CD4-positive, alpha-beta T cell treated with Interleukin-17A for 4 hours (primary cell): ENCODE results near the gene OR10A6.

ENCODE experiments used
- DNase-seq: peaks from one replicate; pipeline ENCODE4 v3.0.0-alpha.2; 2020; ENCODE audit warnings: mixed read lengths

Gene OR10A6

DNA sequence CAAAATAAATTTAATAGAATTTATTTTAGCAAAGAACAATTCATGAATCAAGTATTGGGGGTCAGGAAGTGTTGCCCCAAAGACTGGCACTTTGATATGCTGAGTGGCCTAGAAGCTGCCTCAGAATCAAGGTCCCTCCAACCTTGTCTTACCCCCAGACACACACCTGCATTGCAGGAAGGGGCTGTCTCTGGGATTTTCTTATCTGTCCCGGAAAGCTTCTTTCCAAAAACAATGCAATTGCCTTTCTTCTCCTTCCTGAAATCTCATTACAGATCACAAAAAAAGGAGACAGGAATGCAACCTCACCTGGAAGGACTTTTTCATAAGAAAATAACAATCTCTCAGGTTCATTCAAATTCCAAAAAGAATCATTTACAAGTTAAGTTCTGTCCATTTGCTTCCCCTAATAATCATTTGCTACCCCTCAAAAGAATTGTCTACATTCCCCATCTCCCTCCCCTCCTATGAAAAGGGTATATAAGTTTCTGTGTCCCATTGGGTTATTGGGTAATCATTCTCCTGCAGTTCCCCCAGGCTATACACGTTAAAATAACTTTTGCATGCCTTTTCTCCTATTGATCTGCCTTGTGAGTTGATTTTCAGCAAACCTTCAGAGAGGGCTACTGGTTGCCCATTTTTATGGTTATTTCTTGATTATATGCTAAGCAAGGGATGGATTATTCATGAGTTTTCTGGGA is 21.3 kb downstream of the OR10A6 start:
- DNase-seq = no peak

DNA sequence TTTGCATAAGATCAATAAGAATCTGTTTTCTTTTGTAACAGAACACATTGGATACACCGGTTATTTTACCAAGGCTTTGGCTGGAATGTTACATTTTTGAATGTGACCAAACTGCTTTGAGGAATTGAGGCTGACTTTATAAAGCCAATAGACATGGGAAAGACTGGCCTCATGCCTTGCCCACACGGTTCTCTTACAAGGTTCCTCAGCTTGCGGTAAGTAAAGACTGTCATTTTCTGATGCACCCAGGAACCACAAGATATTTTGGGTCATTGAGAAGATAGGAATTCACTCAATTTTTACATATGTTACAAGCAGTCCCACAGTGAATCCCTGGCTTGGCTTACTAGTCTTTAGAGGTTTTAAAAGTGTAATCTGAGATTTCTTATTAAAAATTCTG is 23.9 kb downstream of the OR10A6 start:
- DNase-seq = no peak

DNA sequence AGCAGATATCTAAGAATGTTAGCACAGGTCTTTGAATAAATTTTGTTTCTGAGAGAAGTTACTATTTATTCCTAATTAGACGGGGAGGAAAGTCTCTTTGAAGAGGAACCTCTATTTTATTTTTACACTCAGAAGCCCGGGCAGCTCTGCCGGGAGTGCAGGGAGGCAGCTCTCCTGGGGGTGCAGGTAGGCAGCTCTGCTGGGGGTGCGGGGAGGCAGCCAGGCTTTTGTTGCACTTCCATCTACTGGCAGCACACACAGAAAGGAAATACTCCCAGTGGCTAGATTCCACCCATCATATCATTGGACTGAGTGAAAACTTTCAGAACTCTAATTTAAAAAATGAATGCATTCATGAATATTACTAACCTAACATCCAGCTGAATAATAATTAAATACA is 24.6 kb downstream of the OR10A6 start:
- DNase-seq = no peak

DNA sequence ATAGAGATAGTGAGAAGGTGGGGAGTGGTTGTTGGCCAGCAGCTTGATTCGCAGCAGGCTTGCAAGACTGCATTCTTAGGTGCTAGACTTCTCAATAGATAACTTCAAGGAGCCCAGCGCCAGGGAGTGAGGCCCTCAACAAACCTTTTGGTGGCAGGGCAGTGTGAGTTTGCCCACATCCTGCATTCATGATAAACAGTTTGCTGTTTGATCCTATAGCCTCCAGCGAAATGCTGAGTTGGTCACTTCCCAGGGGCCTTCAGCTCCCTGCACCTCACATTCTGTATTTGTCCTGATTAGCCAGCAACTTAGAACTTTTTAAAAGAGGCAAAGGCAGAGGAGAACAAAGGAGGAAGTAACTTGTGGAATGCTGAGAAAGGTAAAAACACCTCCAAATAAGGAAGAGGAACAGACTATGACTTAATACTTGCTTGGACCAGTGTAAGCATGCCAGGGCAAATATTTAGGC is 25.1 kb downstream of the OR10A6 start:
- no peak for DNase-seq

DNA sequence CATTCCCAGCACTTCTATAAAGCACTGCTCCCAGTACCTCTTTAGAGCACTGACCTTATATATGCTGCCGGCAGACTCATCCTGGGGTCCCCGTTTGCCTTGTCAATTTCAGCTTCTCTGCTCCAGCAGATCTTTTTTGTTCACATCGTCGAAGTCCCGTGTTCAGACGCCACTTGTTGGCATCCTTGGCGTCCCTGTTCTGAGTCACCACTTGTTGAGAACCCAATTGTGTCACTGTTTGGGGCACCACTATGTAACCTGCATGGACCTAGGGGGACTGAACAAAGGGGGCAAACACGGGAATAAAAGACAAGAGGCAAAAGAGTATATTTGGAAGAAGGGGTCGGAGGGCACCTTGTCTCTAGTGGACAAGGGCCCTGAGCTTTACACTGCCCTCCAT is 25.5 kb downstream of the OR10A6 start:
- DNase-seq = no peak

DNA sequence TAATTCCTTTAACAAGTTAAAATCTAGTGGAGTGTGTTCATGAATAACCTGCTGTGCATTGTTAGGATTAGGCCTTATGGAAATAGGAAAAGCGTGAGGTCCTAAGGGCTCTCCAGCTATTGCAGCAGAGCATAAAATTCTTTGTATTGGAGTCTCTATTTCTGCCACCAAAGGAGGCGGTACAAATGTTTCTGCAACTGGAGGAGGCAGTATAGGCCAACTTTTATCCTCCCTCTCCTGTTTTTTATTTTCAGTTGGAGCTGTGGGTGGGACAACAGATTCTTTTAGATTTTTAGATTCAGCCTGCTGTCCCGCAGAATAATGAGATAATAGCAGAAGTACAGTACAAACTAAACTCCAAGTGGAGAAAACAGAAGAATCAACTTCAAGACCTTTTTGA is 26.2 kb downstream of the OR10A6 start:
- DNase-seq = no peak

DNA sequence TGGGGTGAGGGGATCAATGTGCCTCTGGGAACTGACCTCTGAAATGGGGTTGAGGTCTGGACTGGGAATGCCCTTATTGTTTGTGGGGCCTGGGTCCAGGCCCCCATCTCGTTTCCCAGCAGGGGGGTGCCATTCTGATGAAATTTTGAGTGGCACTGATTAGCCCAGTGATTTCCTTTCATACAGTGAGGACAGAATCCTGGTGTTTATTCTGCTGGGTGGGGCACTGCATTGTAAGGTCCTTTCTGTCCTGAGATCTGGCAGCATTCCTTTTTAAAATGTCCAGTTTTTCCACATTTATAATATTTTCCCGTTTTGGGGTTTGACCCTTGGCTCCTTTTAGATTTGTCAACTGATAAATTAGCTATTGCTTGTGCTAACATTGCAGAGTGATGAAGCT is 27.1 kb downstream of the OR10A6 start:
- no peak for DNase-seq

DNA sequence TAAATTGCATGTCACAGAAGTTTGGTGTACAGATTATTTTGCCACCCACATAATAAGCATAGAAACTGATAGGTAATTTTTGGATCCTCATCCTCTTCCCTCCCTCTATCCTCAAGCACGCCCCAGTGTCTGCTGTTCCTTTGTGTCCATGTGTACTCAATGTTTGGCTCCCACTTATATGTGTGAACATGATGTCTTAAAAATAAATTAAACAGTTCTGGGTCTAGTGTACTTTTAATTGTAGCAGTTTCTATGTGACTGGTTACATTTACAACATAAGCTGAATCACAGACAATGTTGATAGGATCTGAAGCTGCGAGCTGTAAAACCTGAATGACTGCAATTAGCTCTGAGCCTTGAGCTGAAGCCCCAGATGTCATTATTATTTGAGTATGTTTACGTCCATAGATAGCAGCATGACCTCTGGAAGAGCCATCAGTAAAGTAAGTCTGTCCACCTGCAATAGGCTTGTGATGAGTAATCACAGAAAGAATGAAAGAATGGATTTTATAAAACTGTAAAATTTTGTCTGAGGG is 29.7 kb downstream of the OR10A6 start:
- no peak for DNase-seq

DNA sequence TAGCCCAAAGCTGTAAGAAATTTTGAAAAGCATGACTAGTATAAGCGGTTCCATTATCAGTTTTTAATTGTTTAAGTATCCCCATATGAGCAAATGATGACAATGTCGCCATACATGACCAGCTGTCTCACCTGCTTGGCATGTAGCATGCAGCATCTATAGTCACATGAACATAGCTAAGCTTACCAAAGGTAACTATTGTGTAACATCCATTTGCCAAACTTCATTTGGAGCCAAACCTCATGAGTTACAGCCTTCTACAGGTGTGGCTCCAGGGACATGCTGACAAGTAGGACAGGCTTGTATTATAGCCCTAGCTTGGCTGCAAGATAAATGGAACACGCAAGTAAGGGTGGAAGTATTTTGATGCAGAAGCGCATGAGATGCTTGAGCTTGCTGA is 30.4 kb downstream of the OR10A6 start:
- DNase-seq = no peak

DNA sequence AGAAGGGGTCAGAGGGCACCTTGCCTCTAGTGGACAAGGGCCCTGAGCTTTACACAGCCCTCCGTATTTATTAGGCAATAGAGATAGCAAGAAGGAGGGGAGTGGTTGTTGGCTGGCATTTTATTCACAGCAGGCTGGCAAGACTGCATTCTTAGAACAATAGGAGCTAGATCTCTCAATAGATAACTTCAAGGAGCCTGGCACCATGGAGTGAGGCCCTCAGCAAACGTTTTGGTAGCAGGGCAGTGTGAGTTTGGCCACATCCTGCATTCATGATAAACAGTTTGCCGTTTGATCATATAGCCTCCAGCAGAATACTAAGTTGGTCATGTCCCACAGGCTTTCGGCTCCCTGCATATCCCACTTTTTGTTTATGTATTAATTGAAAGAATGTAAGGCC is 31.6 kb downstream of the OR10A6 start:
- DNase-seq = no peak

DNA sequence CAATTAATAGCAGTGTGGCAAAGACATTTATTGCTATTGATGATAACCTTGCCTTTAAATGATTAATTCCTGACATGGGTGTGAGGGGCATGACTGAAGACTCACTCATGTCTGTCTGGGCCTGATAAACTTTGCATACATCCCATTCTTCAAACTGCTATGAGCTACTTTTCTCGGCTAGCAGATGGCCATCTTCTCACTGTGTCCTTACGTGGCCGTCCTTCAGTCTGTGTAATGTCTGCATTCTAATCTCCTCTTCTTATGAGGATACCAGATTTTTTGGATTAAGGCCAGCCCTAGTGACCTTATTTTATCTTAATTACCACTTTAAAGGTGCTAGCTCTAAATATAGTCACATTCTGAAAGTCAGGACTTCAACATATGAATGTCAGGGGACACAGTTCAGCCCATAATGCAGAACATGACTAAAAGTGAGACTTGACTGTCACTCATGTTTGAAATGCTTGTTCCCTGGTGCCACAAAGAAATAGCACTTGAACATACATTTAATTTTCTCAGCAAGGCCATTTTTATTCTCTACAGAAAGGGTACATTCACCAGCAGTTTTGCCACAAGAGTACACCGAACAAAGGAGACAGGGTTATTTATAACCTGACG is 32.3 kb downstream of the OR10A6 start:
- no peak for DNase-seq

DNA sequence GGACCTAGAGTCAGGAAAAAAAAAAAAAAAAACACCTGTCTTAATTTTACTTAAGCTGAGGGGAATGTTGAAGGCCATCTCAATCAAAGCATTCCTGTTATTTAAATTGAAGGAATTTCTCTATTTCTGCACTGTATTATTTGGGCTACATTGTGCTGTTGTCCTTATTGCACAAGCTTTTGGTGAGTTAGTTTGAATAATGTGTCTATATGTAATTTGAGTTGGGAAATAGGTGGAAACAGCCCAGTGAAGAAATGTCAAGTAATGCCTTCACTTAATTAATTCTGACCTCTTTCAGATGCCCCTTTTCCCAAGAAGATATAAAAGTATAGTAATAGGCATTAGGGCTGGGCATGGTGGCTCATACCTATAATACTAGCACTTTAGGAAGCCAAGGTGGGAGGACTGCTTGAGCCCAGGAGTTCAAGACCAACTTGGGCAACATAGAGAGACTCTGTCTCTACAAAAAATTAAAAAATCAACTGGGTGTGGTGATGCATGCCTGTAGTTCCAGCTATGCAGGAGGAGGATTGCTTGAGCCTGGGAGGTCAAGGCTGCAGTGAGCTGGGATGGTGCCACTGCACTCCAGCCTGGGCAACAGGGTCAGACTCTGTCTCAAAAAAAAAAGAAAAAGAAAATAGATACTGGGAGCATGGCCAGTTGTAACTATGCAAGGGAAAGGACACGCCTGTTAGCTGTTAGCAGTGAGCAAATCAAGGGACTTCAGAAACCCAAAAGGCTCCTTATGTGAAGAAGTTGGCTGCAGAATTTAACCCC is 34.9 kb downstream of the OR10A6 start:
- DNase-seq = no peak

DNA sequence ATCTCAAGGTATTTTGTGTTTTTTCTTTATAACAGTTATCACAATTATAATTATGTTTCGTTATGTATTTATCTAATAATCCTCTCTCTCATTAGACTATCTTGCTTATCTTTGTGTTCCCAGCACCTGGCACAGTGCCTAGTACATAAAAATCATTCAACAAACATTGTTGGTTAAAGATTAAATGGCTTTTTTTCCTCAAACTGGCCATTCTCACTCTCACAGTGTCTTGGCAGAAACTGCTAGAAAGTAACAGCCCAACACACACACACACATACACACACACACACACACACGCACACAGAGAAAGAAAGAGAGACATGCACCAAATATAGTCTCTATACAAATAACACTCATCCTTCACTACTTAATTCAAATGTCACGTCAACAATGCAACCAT is 36.8 kb downstream of the OR10A6 start:
- DNase-seq = no peak

DNA sequence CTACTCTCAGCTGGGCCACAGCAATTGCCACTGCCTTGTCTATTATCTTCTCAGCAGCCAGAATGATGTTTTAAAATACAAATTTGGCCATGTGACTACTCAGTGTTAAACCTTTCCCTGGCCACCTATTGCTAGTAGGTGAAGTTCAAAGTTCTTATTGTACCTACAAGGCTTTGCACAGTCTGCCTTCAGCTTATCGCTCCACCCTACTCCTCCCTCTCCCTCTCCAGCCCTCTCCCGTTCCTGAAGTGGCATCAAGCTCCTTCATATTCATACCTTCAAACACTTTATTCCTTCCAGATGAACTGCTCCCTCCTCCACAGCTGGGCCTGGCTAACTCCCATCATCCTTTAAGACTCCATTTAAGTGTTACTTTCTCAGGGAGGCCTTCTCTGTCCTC is 37.3 kb downstream of the OR10A6 start:
- DNase-seq = no peak

DNA sequence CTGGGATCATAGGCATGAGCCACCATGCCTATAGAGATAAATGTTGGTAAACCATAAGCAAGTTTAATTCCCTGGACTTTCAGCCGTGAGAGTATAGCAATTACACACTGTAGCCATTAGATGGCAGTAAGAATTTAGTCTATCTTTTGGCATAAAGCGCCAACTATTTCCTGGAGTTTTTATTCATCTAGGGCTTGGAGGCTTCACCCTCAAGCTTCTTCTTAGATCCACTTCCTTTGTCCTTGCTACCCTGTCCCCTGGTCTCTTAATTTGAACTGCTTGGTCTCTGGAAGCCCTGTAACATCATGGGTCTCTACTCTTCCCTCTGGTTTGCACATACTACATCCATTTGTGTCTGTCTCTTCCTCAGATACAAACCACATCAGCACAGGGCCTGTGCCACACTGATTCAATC is 38.2 kb downstream of the OR10A6 start:
- no peak for DNase-seq

DNA sequence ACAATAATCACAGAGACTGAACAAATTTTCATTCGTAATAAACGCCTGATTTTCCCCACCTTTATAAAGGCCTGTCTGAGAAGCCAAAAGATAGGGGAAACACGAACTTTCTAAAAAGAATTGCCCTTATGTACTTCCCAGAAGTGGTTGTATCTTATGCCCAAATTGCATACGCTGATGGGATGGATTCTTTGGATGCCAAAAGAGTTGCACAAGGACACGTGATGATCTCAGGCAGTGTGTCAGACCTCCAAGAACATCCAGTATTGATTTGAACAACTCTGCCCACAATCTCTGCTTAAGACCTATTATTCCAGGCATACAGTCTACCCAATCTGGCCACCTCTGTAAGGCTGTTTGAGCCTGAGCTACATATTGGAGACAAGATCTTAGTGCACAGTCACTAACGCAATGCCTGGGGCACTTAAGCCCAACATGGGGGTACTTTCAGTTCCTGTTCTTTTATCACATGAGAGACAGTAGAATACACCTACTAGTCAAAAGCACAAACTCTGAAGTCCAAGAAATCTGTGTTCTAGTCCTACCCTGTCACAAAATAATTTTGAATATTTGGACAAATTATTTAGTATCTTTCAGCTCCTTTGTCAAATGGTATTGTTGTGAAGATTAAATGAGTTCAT is 38.9 kb downstream of the OR10A6 start:
- no peak for DNase-seq

DNA sequence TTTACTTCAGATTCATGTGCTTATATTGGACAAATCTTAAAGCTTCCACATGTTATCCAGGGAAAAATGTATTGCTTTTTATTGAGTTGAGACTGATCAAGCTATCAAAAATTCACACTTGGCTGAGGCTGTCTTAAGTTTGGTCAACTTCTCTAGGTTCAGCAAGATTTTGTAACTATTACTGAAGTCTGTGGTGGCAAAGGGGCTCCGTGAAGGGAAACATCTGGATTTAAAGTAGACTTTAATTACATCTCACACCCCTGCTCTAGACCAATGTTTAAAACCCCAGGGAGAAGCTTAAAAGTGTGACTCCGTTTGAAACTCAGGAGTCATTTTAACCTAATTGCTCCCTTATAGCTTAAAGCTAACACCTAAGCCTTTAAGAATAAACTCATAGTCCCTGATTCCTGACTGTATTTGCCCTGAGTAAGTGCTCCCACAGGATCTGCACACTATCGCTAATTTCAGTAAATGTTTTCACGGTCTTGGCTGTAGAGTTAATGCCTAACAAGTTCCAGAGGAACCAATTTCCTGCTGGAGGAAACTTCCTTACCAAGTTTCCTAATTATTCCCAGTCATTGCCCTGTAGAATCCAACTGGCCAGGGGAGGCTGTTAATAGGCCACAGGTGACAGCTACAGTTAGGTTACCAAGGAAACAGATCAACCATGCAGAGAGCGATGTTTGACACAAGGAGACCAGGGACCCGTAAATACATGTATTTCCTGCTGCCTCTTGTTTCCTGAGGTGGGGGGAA is 40.5 kb downstream of the OR10A6 start:
- no peak for DNase-seq

DNA sequence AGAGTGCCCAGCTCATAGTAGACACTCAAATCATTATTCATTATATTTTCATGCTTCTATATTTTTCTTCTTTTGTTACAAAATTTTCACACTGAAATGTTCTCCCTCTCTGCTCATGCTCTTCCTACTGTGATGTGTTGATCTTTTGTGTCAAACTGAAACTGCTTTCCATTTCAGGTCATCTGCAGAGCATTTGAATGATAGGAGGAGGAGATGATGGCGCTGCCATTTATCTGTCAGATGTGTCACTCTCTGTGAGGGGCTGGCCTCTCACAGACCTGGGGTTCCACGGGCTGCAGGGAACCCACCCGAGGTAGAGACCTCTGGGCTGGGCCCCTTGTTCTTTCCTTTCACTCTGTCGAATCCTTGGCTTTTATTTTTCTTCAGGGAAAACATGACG is 41.1 kb downstream of the OR10A6 start:
- DNase-seq = no peak

DNA sequence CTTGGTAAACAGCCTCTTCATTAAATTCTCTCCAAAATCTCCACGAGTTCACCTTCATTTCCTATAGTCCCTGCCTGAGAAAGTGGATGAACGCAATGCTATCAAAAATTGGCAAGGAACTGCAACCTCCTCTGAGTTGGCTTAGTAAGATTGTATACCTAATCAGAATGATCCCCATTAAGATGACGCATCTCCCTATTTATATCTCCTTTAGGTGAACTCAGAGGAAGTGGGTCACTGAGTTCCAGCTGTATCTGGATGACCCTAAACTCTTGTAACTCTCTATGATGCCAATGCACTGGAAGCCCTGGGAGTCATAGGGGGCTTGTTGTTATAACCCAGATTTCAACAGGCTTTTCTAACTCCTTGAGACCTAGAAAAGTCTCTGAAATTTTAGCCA is 48.2 kb downstream of the OR10A6 start:
- DNase-seq = no peak
